IPS-15b (cell line): ENCODE results near the gene FCN1.

Source experiments
- H3K27me3 ChIP-seq: one replicate; pipeline ENCODE4 v1.6.1; 2013; ENCODE audit warnings: low read length; ENCODE audit not compliant: control insufficient read depth, insufficient read depth
- H3K36me3 ChIP-seq: one replicate; pipeline ENCODE4 v1.6.1; 2013; ENCODE audit warnings: low read length; ENCODE audit not compliant: control insufficient read depth, insufficient read depth
- H3K4me1 ChIP-seq: one replicate; pipeline ENCODE4 v1.6.1; 2013; ENCODE audit warnings: mild to moderate bottlenecking, low read length; ENCODE audit not compliant: control insufficient read depth, insufficient read depth
- H3K4me3 ChIP-seq: one replicate; pipeline ENCODE4 v1.5.1; 2013; ENCODE audit warnings: low read depth, low read length
- H3K9ac ChIP-seq: one replicate; pipeline ENCODE4 v1.6.1; 2013; ENCODE audit warnings: low read depth, mild to moderate bottlenecking, low read length
- H3K9me3 ChIP-seq: one replicate; pipeline ENCODE4 v1.6.1; 2013; ENCODE audit warnings: mild to moderate bottlenecking, low read length; ENCODE audit not compliant: control insufficient read depth, insufficient read depth

FCN1 gene

GRCh38 chr9:134916161-134916665 is 1.5 kb downstream of the FCN1 start:
- Histone ChIP-seq H3K4me1 (no peaks in the 10 kb centered on the region), H3K36me3 (no peaks in the 10 kb centered on the region), H3K4me3 (no peak overlapping the region), H3K9me3 (no peaks in the 10 kb centered on the region), H3K9ac (no peak overlapping the region), H3K27me3 (no peaks in the 10 kb centered on the region)

- no peak overlapping the region for H3K9ac ChIP-seq
These were observed 2.4 kb downstream of the FCN1 start for GRCh38 chr9:134915046-134915985.

GRCh38 chr9:134914501-134914834 is 3.2 kb downstream of the FCN1 start:
- H3K36me3 ChIP-seq: no peaks in the 10 kb centered on the region
- H3K27me3 ChIP-seq: no peaks in the 10 kb centered on the region
- no peak overlapping the region for H3K4me3 ChIP-seq
- H3K9ac ChIP-seq: no peak overlapping the region
- H3K4me1 ChIP-seq: no peaks in the 10 kb centered on the region
- no peaks in the 10 kb centered on the region for H3K9me3 ChIP-seq

More at GRCh38 chr9:134915046-134915985, 2.4 kb downstream of the FCN1 start:
- Histone ChIP-seq H3K36me3 (no peaks in the 10 kb centered on the region), H3K4me1 (no peaks in the 10 kb centered on the region), H3K27me3 (no peaks in the 10 kb centered on the region), H3K9me3 (no peaks in the 10 kb centered on the region), H3K4me3 (no peak overlapping the region)

GRCh38 chr9:134913713-134914500 is 3.8 kb downstream of the FCN1 start:
- Histone ChIP-seq H3K27me3 (no peaks in the 10 kb centered on the region), H3K9me3 (no peaks in the 10 kb centered on the region), H3K4me3 (no peak overlapping the region), H3K36me3 (no peaks in the 10 kb centered on the region), H3K4me1 (no peaks in the 10 kb centered on the region), H3K9ac (no peak overlapping the region)

- no peaks in the 10 kb centered on the region for H3K36me3 ChIP-seq
- H3K9me3 ChIP-seq: no peaks in the 10 kb centered on the region
- no peak overlapping the region for H3K4me3 ChIP-seq
- H3K9ac ChIP-seq: no peak overlapping the region
- no peaks in the 10 kb centered on the region for H3K4me1 ChIP-seq
- no peaks in the 10 kb centered on the region for H3K27me3 ChIP-seq
These were observed 4.5 kb downstream of the FCN1 start for GRCh38 chr9:134913041-134913712.

GRCh38 chr9:134912126-134912840 is 5.4 kb downstream of the FCN1 start:
- no peaks in the 10 kb centered on the region for H3K27me3 ChIP-seq
- no peaks in the 10 kb centered on the region for H3K36me3 ChIP-seq
- H3K4me3 ChIP-seq: no peak overlapping the region

GRCh38 chr9:134909511-134910481 is 7.9 kb downstream of the FCN1 start:
- Histone ChIP-seq H3K4me1 (no peaks in the 10 kb centered on the region), H3K27me3 (no peaks in the 10 kb centered on the region), H3K4me3 (no peak overlapping the region), H3K36me3 (no peaks in the 10 kb centered on the region), H3K9me3 (no peaks in the 10 kb centered on the region), H3K9ac (no peak overlapping the region)

More at GRCh38 chr9:134912126-134912840, 5.4 kb downstream of the FCN1 start:
- Histone ChIP-seq H3K9ac (no peak overlapping the region), H3K9me3 (no peaks in the 10 kb centered on the region), H3K4me1 (no peaks in the 10 kb centered on the region)

GRCh38 chr9:134908524-134909309 is 9.0 kb downstream of the FCN1 start:
- Histone ChIP-seq H3K36me3 (no peaks in the 10 kb centered on the region), H3K27me3 (no peaks in the 10 kb centered on the region), H3K4me3 (no peak overlapping the region), H3K4me1 (no peaks in the 10 kb centered on the region), H3K9ac (no peak overlapping the region), H3K9me3 (no peaks in the 10 kb centered on the region)

GRCh38 chr9:134902936-134903335 is 14.8 kb downstream of the FCN1 start:
- no peak overlapping the region for H3K9ac ChIP-seq
- no peaks in the 10 kb centered on the region for H3K36me3 ChIP-seq
- H3K4me3 ChIP-seq: no peak overlapping the region
- no peaks in the 10 kb centered on the region for H3K4me1 ChIP-seq
- H3K9me3 ChIP-seq: no peaks in the 10 kb centered on the region
- no peaks in the 10 kb centered on the region for H3K27me3 ChIP-seq

GRCh38 chr9:134899818-134900217 is 17.9 kb downstream of the FCN1 start:
- Histone ChIP-seq H3K9ac (no peak overlapping the region), H3K4me3 (no peak overlapping the region), H3K27me3 (no peaks in the 10 kb centered on the region), H3K9me3 (no peaks in the 10 kb centered on the region), H3K36me3 (no peaks in the 10 kb centered on the region), H3K4me1 (no peaks in the 10 kb centered on the region)
